ENCODE measurements around the gene HIGD1C.

DNA sequence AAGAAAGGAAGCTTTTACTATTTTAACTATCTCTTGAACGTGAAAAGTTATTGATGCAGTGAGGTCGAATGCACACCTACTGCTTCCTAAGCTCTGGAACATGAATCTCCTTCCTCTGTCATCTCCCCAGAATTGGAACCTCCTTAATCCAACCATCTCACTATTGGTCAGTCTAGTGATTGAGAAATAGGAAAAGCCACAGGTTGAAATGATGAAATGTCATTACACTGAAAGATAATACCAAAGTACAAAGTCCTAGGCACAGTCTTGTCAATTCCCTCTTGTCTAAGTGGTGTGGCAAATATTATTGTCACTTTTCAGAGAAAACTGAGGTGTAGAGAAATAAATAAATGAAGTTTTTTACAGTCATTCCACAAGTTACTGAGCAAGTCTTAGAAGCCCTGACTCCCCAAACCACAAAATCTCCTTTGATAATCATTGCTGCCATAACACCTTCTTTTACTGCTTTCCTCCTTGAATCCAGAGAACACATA lies 19.5 kb upstream of the HIGD1C start:
- TF ChIP-seq, protein P1, sequence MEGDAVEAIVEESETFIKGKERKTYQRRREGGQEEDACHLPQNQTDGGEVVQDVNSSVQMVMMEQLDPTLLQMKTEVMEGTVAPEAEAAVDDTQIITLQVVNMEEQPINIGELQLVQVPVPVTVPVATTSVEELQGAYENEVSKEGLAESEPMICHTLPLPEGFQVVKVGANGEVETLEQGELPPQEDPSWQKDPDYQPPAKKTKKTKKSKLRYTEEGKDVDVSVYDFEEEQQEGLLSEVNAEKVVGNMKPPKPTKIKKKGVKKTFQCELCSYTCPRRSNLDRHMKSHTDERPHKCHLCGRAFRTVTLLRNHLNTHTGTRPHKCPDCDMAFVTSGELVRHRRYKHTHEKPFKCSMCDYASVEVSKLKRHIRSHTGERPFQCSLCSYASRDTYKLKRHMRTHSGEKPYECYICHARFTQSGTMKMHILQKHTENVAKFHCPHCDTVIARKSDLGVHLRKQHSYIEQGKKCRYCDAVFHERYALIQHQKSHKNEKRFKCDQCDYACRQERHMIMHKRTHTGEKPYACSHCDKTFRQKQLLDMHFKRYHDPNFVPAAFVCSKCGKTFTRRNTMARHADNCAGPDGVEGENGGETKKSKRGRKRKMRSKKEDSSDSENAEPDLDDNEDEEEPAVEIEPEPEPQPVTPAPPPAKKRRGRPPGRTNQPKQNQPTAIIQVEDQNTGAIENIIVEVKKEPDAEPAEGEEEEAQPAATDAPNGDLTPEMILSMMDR (IDR thresholded peaks at IDR 0.05; ENCODE audit: insufficient read depth, low read length, poor library complexity, severe bottlenecking): no peak
- TF ChIP-seq EZH2phosphoT487 (conservative IDR thresholded peaks at IDR 0.05; ENCODE audit: low read length): no peak

Data from SU-DHL-6 (cell line).